ENCODE measurements around the gene PAH. TPM values are rescaled to one million over a fixed set of nuclear protein-coding genes. Genes with fewer than 3 reads are reported as not detected.

The PAH gene
- total RNA-seq, 4 donors from 2014 or later: 0.58 to 1.2 (median 0.63) TPM; not detected in 1

- intact Hi-C loops (cut with DNase I): loop anchor here (10.0 kb wide), 1 partner anchor 585 kb away; no protein-coding TSS in a partner anchor
- H3K36me3 ChIP-seq: no peaks in the 10 kb centered on the region
- no peak overlapping the region for H3K4me3 ChIP-seq (replicated peaks in 1 of 3)
- H3K9me3 ChIP-seq: no peaks in the 10 kb centered on the region
- TF ChIP-seq POLR2A (IDR thresholded peaks at IDR 0.05): no peak
- no peak for TF ChIP-seq CTCF (IDR thresholded peaks at IDR 0.05)
- H3K4me1 ChIP-seq: peaks cover 13 to 26% of the 10 kb centered on the region in 2 donors
- DNase-seq: no peak
- H3K27ac ChIP-seq: no peak overlapping the region
- 7 to 14% methylated on average over 14 of the region's 14 CpGs for WGBS, 2 donors
- peaks cover 40% of the 10 kb centered on the region for H3K27me3 ChIP-seq
Observed at GRCh38 chr12:102959391-102959790, 42.3 kb upstream of the PAH start.

GRCh38 chr12:102958830-102959176 lies 41.8 kb upstream of the PAH start:
- 1 to 5% methylated on average over 11 to 13 of the region's 15 CpGs for WGBS, 2 donors

GRCh38 chr12:102958073-102958829 lies 41.2 kb upstream of the PAH start:
- Histone ChIP-seq H3K4me3 (replicated peaks in 1 of 3) (no peak overlapping the region), H3K9me3 (no peaks in the 10 kb centered on the region), H3K36me3 (no peaks in the 10 kb centered on the region), H3K27ac (no peak overlapping the region), H3K27me3 (peaks cover 28% of the 10 kb centered on the region), H3K4me1 (peaks cover 13 to 26% of the 10 kb centered on the region in 2 donors)
- intact Hi-C loops (cut with DNase I): loop anchor here (10.0 kb wide), 1 partner anchor 587 kb away; no protein-coding TSS in a partner anchor
- TF ChIP-seq CTCF (IDR thresholded peaks at IDR 0.05): no peak
- TF ChIP-seq POLR2A (IDR thresholded peaks at IDR 0.05): no peak
- peak; percentile 39 to 50 for DNase-seq
- whole genome bisulfite sequencing, 2 donors: 2 to 3% methylated on average over 33 to 80 of the region's 83 CpGs

More at GRCh38 chr12:102958830-102959176, 41.8 kb upstream of the PAH start:
- Histone ChIP-seq H3K36me3 (no peaks in the 10 kb centered on the region), H3K27me3 (peaks cover 34% of the 10 kb centered on the region), H3K4me1 (peaks cover 13 to 26% of the 10 kb centered on the region in 2 donors), H3K27ac (no peak overlapping the region), H3K9me3 (no peaks in the 10 kb centered on the region), H3K4me3 (replicated peaks in 1 of 3) (no peak overlapping the region)
- DNase-seq: no peak
- no peak for TF ChIP-seq POLR2A (IDR thresholded peaks at IDR 0.05)
- TF ChIP-seq CTCF (IDR thresholded peaks at IDR 0.05): no peak
- intact Hi-C loops (cut with DNase I): loop anchor here (10.0 kb wide), 1 partner anchor 586 kb away; no protein-coding TSS in a partner anchor

GRCh38 chr12:102957339-102958050 lies 40.5 kb upstream of the PAH start, which contains the start of gene ASCL1:
TSS of gene ASCL1 (plus strand) at chr12:102957674. CDS start at chr12:102958245, 571 bp downstream.
- TF ChIP-seq CTCF (IDR thresholded peaks at IDR 0.05) (no peak), POLR2A (IDR thresholded peaks at IDR 0.05) (no peak)
- intact Hi-C loops (cut with DNase I): loop anchor here (10.0 kb wide), 1 partner anchor 587 kb away; no protein-coding TSS in a partner anchor
- Histone ChIP-seq H3K4me1 (peaks cover 13 to 26% of the 10 kb centered on the region in 2 donors), H3K4me3 (replicated peaks in 1 of 3) (peak within 1 kb of the TSS in 1 of 3 donors; percentile 12), H3K27me3 (peaks cover 21% of the 10 kb centered on the region), H3K27ac (no peak within 1 kb of the TSS), H3K9me3 (no peaks in the 10 kb centered on the region), H3K36me3 (no peaks in the 10 kb centered on the region)
- DNase-seq: peak in 1 of 2 donors; percentile 2
- 2% methylated on average over 52 of the region's 52 CpGs for WGBS, 2 donors

Measured in thyroid gland (tissue), 4 donors.